Sigmoid colon (tissue), 7 donors: Measurements from ENCODE around the gene TEX35. TPM values are rescaled to one million over a fixed set of nuclear protein-coding genes. Genes with fewer than 3 reads are reported as not detected.
A peak's percentile ranks its signal among the peaks of the same experiment; 100 is the strongest.

Experiments
- DNase-seq: peaks from one replicate; pipeline ENCODE4 v3.0.0-alpha.2; 2019
- H3K27ac ChIP-seq, 4 donors: fragments of 200-600 bp; sonication (generic); one replicate each; pipeline ENCODE4 v1.5.1; 2016 to 2019; ENCODE audit warnings: mild to moderate bottlenecking in 1 of 4
- H3K27me3 ChIP-seq, 3 donors: fragments of 200-600 bp; sonication (generic); one replicate each; pipeline ENCODE4 v1.5.1; 2019; ENCODE audit warnings: mild to moderate bottlenecking in 1 of 3
- H3K36me3 ChIP-seq, 4 donors: fragments of 200-600 bp; sonication (generic); one replicate each; pipeline ENCODE4 v1.5.1; 2016 to 2019
- H3K4me1 ChIP-seq, 4 donors: fragments of 200-600 bp; sonication (generic); one replicate each; pipeline ENCODE4 v1.5.1; 2017 to 2019
- H3K4me3 ChIP-seq, 4 donors: fragments of 200-600 bp; sonication (generic); one replicate each; pipeline ENCODE4 v1.5.1; 2017 to 2019; ENCODE audit warnings: mild to moderate bottlenecking in 2 of 4, moderate library complexity in 1 of 4
- H3K9me3 ChIP-seq, 4 donors: fragments of 200-600 bp in 3 of 4; sonication (generic) in 3 of 4; one replicate each; pipeline versions ENCODE4 v1.5.1 to v1.6.1; 2013 to 2019
- CTCF ChIP-seq, 4 experiments: fragments of 450-650 bp in 3 of 4; fragments of 200-600 bp in 1 of 4; IDR thresholded peaks; one replicate each; pipeline ENCODE4 v1.5.1; 2016 to 2019; ENCODE audit warnings: antibody characterized with exemption in 4 of 4, mild to moderate bottlenecking in 3 of 4, moderate library complexity in 2 of 4
- EP300 ChIP-seq, 4 donors: sonication (generic); formaldehyde crosslinking; IDR thresholded peaks; one replicate each; pipeline ENCODE4 v1.6.1; 2017; ENCODE audit warnings: antibody characterized with exemption in 4 of 4
- POLR2A ChIP-seq, 2 donors: fragments of 450-650 bp; IDR thresholded peaks; one replicate each; pipeline ENCODE4 v1.6.1; 2016; ENCODE audit warnings: antibody characterized with exemption in 2 of 2, mild to moderate bottlenecking in 2 of 2, moderate library complexity in 2 of 2
- POLR2AphosphoS5 ChIP-seq, 4 donors: sonication (generic); formaldehyde crosslinking; IDR thresholded peaks; one replicate each; pipeline ENCODE4 v1.6.1; 2017; ENCODE audit warnings: antibody characterized with exemption in 4 of 4
- WGBS, 2 donors: extraction: QIAGEN DNeasy Blood & Tissue Kit; methylation state at CpG; one replicate each; pipeline ENCODE4 v1.1.7; 2013; 5-methylcytosine and 5-hydroxymethylcytosine counted together
- intact Hi-C: fragments of 100-400 bp; cut with DNase I; formaldehyde crosslinking; loops from one replicate; pipeline ENCODE4 v1.15.1; 2023
- polyA plus RNA-seq, 3 donors: library from polyadenylated mRNA; stranded (reverse); fragments of 200-250 nt; gene quantifications; one replicate each; pipeline ENCODE4 v1.2.3, GENCODE V29; 2013
- total RNA-seq, 4 donors: library from RNA; depleted of rRNA; stranded (reverse); fragments of >200 nt; gene quantifications; one replicate each; pipeline ENCODE4 v1.1.0, GENCODE V29; 2016
- donor health status: healthy with polysubstance abuse.
- donor health status: Bipolar disorder and iron deficiency.
- donor health status: healthy.

Gene TEX35
- total and polyA plus RNA-seq, 7 donors, result not detected

GRCh38 chr1:178532392-178532791 is 19.5 kb downstream of the TEX35 start:
- WGBS, 2 donors, result 10 to 17% methylated on average over 13 of the region's 13 CpGs
- Histone ChIP-seq H3K27me3 (no peaks in the 10 kb centered on the region), H3K4me1 (peaks cover 0 to 18% (median 16%) of the 10 kb centered on the region in 4 donors), H3K36me3 (no peaks in the 10 kb centered on the region), H3K4me3 (no peak overlapping the region), H3K27ac (no peak overlapping the region), H3K9me3 (no peaks in the 10 kb centered on the region)
- intact Hi-C loops, result loop anchor here (10.0 kb wide), 1 partner anchor 832 kb away; the partner anchor contains the start of gene AXDND1
- peak; percentile 68 to 87 (median 78) for TF ChIP-seq CTCF (IDR thresholded peaks at IDR 0.05)
- TF ChIP-seq EP300 (IDR thresholded peaks at IDR 0.05), result no peak
- DNase-seq, result peak; percentile 86

GRCh38 chr1:178533121-178533946 is 20.4 kb downstream of the TEX35 start:
- peak; percentile 13 for DNase-seq
- Histone ChIP-seq H3K4me3 (no peak overlapping the region), H3K4me1 (peaks cover 0 to 18% (median 18%) of the 10 kb centered on the region in 4 donors), H3K27me3 (no peaks in the 10 kb centered on the region), H3K36me3 (no peaks in the 10 kb centered on the region), H3K27ac (no peak overlapping the region), H3K9me3 (no peaks in the 10 kb centered on the region)
- 58 to 81% methylated on average over 9 of the region's 9 CpGs for WGBS, 2 donors
- intact Hi-C loops, result loop anchor here (10.0 kb wide), 1 partner anchor 831 kb away; the partner anchor contains the start of gene AXDND1
- no peak for TF ChIP-seq POLR2A (IDR thresholded peaks at IDR 0.05)
- TF ChIP-seq POLR2AphosphoS5 (IDR thresholded peaks at IDR 0.05), result no peak
- no peak for TF ChIP-seq CTCF (IDR thresholded peaks at IDR 0.05)
- TF ChIP-seq EP300 (IDR thresholded peaks at IDR 0.05), result no peak

- H3K27me3 ChIP-seq, result no peaks in the 10 kb centered on the region
- H3K9me3 ChIP-seq, result no peaks in the 10 kb centered on the region
- no peak overlapping the region for H3K27ac ChIP-seq
- TF ChIP-seq POLR2AphosphoS5 (IDR thresholded peaks at IDR 0.05) (no peak), POLR2A (IDR thresholded peaks at IDR 0.05) (no peak)
- peak; percentile 37 for DNase-seq
- H3K36me3 ChIP-seq, result no peaks in the 10 kb centered on the region
- intact Hi-C loops, result loop anchor here (10.0 kb wide), 1 partner anchor 830 kb away; the partner anchor contains the start of gene AXDND1
- peaks cover 0 to 22% (median 19%) of the 10 kb centered on the region in 4 donors for H3K4me1 ChIP-seq
- no peak overlapping the region for H3K4me3 ChIP-seq
- WGBS, 2 donors, result 95 to 96% methylated on average over 9 of the region's 9 CpGs
Measured at GRCh38 chr1:178534137-178534868, 21.4 kb downstream of the TEX35 start.

- H3K4me1 ChIP-seq, result peaks cover 0 to 24% (median 20%) of the 10 kb centered on the region in 4 donors
- no peak overlapping the region for H3K4me3 ChIP-seq
- intact Hi-C loops, result loop anchor here (10.0 kb wide), 1 partner anchor 828 kb away; the partner anchor contains the start of gene AXDND1
- TF ChIP-seq POLR2A (IDR thresholded peaks at IDR 0.05) (no peak), CTCF (IDR thresholded peaks at IDR 0.05) (no peak), POLR2AphosphoS5 (IDR thresholded peaks at IDR 0.05) (no peak), EP300 (IDR thresholded peaks at IDR 0.05) (no peak)
- no peaks in the 10 kb centered on the region for H3K9me3 ChIP-seq
- peak; percentile 53 for DNase-seq
- 95 to 96% methylated on average over 5 of the region's 5 CpGs for WGBS, 2 donors
- H3K27ac ChIP-seq, result peak overlapping the region in 1 of 4 donors; percentile 62
- no peaks in the 10 kb centered on the region for H3K36me3 ChIP-seq
- no peaks in the 10 kb centered on the region for H3K27me3 ChIP-seq
Measured at GRCh38 chr1:178536329-178536728, 23.4 kb downstream of the TEX35 start.
